ENCODE results near the gene KSR2.

DNA sequence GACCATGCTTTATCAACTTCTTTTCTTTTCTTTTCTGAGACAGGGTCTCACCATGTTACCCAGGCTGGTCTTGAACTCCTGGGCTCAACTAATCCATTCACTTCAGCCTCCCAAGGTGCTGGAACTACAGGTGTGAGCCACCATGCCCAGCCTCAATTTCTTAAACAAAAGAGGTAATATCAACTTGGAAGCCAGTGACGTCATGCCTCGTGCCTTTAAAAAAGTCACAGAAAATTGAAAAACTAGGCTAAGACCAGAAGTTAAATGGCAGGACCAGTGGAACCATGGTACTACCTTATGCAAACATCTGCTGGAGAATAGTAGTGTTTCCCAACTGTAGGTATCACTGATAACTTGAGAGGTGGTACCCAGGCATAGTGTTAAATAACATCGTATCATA is 103.3 kb downstream of the KSR2 start:
- TF ChIP-seq CTCF (IDR thresholded peaks at IDR 0.05; ENCODE audit: low read depth, low read length) = no peak
- TF ChIP-seq EZH2phosphoT487 (IDR thresholded peaks at IDR 0.05; ENCODE audit: low read depth) = no peak

Data from OCI-LY3 (cell line).